T follicular helper cell (primary cell): Measurements from ENCODE around the gene PCDHGB3.
"Not testable (repeated sequence)": the region's sequence is repeated elsewhere in the genome, so short reads cannot be mapped to it uniquely, and the experiment has no call there.

Experiments used
- DNase-seq: peaks from one replicate; pipeline ENCODE4 v3.0.0-alpha.2; 2020; ENCODE audit warnings: low read depth

The PCDHGB3 gene

DNA sequence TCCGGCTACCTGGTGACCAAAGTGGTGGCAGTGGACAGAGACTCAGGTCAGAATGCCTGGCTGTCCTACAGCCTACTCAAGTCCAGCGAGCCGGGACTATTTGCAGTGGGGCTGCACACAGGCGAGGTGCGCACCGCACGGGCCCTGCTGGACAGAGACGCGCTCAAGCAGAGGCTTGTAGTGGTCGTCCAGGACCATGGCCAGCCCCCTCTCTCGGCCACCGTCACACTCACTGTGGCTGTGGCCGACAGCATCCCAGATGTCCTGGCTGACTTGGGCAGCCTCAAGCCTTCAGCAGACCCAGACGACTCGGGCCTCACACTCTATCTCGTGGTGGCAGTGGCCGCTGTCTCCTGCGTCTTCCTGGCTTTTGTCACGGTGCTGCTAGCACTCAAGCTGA, 13.1 kb upstream of the PCDHGB3 start:
- no peak for DNase-seq

DNA sequence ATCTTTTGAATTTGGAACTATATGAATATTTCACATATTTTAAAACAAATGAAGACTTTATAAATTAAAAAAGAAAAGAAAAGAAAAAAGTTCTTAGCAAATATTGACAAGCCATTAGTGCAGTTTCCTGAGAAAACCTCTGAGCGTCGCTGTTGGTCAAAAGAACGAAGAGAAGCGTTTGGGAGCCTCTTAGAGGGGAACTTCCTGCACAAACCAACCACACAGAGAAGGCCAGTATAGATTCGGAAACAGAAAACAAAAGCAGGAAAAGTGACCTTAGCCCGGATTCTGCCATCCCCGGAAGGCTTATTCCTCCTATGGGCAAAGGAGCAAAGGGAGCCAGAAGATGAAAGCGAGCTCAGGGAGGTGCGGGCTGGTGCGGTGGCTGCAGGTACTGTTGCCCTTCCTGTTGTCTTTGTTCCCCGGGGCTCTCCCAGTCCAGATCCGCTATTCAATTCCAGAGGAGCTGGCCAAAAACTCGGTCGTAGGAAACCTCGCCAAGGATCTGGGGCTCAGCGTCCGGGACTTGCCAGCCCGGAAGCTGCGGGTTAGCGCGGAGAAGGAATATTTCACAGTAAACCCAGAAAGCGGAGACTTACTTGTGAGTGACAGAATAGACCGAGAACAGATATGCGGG, 10.1 kb upstream of the PCDHGB3 start, which contains the start of gene PCDHGB2:
Gene PCDHGB2 (plus strand): TSS at position 205 of the 637 bp plus-strand sequence. CDS start 142 bp downstream, at position 347.
- no peak for DNase-seq

GRCh38 chr5:141360685-141361084, 9.4 kb upstream of the PCDHGB3 start:
- DNase-seq, result no peak

- DNase-seq, result no peak
Measured at GRCh38 chr5:141362719-141363118, 7.3 kb upstream of the PCDHGB3 start.

DNA sequence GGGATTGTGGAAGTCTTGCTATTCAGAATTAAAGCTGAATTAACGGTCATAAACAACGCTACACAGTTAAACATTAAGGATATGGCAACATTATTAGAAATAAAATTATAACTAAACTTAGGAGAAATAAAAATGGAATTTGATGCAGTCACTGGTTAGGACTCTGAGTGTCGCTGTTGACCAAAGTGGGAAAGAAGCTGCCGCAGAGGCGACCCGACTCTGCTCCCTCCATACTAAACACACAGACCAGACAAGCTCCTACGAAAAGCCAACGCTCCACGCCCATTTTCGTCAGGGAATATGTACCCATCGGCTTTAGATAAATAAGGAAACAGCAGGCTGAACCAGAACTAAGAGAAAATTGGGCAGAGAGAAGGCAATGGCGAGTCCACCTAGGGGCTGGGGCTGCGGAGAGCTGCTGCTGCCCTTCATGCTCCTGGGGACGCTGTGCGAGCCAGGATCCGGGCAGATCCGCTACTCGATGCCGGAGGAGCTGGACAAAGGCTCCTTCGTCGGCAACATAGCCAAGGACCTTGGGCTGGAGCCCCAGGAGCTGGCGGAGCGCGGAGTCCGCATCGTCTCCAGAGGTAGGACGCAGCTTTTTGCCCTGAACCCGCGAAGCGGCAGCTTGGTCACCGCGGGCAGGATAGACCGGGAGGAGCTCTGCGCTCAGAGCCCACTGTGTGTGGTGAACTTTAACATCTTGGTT, 5.9 kb upstream of the PCDHGB3 start, which contains the start of gene PCDHGA5:
Gene PCDHGA5 (plus strand): TSS at position 211 of the 709 bp plus-strand sequence. CDS start 169 bp downstream, at position 380.
- no peak for DNase-seq

GRCh38 chr5:141366016-141366896, 3.8 kb upstream of the PCDHGB3 start:
- DNase-seq, result no peak

GRCh38 chr5:141371572-141372475, 1.8 kb downstream of the PCDHGB3 start:
- DNase-seq, result no peak

- no peak for DNase-seq
Measured at GRCh38 chr5:141373673-141374317, 3.8 kb downstream of the PCDHGB3 start, which contains the start of gene PCDHGA6. Gene PCDHGA6, plus strand, starts transcription at chr5:141373891. Its CDS starts 193 bp downstream, at chr5:141374084.

DNA sequence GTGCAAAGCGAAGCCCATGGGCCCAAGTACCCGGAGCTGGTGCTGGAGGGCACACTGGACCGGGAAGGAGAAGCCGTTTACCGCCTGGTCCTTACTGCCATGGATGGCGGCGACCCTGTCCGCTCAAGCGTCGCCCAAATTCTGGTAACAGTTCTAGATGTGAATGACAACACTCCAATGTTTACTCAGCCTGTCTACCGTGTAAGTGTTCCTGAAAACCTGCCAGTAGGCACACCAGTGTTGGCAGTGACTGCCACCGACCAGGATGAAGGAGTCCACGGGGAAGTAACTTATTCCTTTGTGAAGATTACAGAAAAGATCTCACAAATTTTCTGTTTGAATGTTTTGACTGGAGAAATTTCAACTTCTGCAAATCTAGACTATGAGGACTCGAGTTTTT, 4.6 kb downstream of the PCDHGB3 start:
- no peak for DNase-seq

- not testable (repeated sequence) for DNase-seq
Measured at GRCh38 chr5:141375444-141376155, 5.6 kb downstream of the PCDHGB3 start.

GRCh38 chr5:141382469-141383294, 12.6 kb downstream of the PCDHGB3 start, which contains the start of gene PCDHGA7:
Gene PCDHGA7, plus strand, starts transcription at chr5:141382742. Its CDS starts 158 bp downstream, at chr5:141382900.
- DNase-seq, result no peak

- no peak for DNase-seq
Measured at GRCh38 chr5:141383345-141383744, 13.3 kb downstream of the PCDHGB3 start.

- no peak for DNase-seq
Measured at GRCh38 chr5:141384471-141385267, 14.6 kb downstream of the PCDHGB3 start.

GRCh38 chr5:141387557-141388311, 17.7 kb downstream of the PCDHGB3 start, which contains the start of gene PCDHGB4:
Gene PCDHGB4, plus strand, starts transcription at chr5:141387698. Its CDS starts 187 bp downstream, at chr5:141387885.
- not testable (repeated sequence) for DNase-seq

GRCh38 chr5:141388661-141389060, 18.6 kb downstream of the PCDHGB3 start:
- no peak for DNase-seq

- no peak for DNase-seq
Measured at GRCh38 chr5:141389153-141390042, 19.4 kb downstream of the PCDHGB3 start.
